ENCODE results near the gene BTBD19.
"Not testable (repeated sequence)": the region's sequence is repeated elsewhere in the genome, so short reads cannot be mapped to it uniquely, and the experiment has no call there.

Gene BTBD19

GRCh38 chr1:44829506-44830384 lies 21.4 kb downstream of the BTBD19 start:
- DNase-seq = no peak

GRCh38 chr1:44830900-44831304 lies 22.6 kb downstream of the BTBD19 start:
- no peak for DNase-seq

GRCh38 chr1:44831516-44831915 lies 23.2 kb downstream of the BTBD19 start:
- DNase-seq = no peak

GRCh38 chr1:44832056-44832705 lies 23.9 kb downstream of the BTBD19 start:
- DNase-seq = no peak

GRCh38 chr1:44834328-44834727 lies 26.0 kb downstream of the BTBD19 start:
- DNase-seq = no peak

GRCh38 chr1:44835738-44836675 lies 27.7 kb downstream of the BTBD19 start:
- peak; percentile 90 for DNase-seq

- not testable (repeated sequence) for DNase-seq
Measured at GRCh38 chr1:44838294-44838693, 30.0 kb downstream of the BTBD19 start.

GRCh38 chr1:44839576-44839975 lies 31.3 kb downstream of the BTBD19 start:
- DNase-seq = no peak

GRCh38 chr1:44842486-44842861 lies 34.2 kb downstream of the BTBD19 start:
- no peak for DNase-seq

GRCh38 chr1:44842862-44843655 lies 34.7 kb downstream of the BTBD19 start, which contains the start of gene PTCH2:
Gene PTCH2, minus strand, starts transcription at chr1:44843253. Its CDS starts 321 bp downstream, at chr1:44842932.
- no peak for DNase-seq

GRCh38 chr1:44846985-44847384 lies 38.7 kb downstream of the BTBD19 start:
- no peak for DNase-seq

- no peak for DNase-seq
Measured at GRCh38 chr1:44847845-44848244, 39.5 kb downstream of the BTBD19 start.

- DNase-seq = no peak
Measured at GRCh38 chr1:44848456-44849181, 40.3 kb downstream of the BTBD19 start.

GRCh38 chr1:44849575-44850132 lies 41.3 kb downstream of the BTBD19 start:
- DNase-seq = no peak

- no peak for DNase-seq
Measured at GRCh38 chr1:44851308-44851707, 43.0 kb downstream of the BTBD19 start.

- no peak for DNase-seq
Measured at GRCh38 chr1:44853201-44853600, 44.9 kb downstream of the BTBD19 start.

GRCh38 chr1:44854970-44855369 lies 46.6 kb downstream of the BTBD19 start:
- no peak for DNase-seq

GRCh38 chr1:44855742-44856141 lies 47.4 kb downstream of the BTBD19 start:
- DNase-seq = no peak

GRCh38 chr1:44857446-44857845 lies 49.1 kb downstream of the BTBD19 start:
- DNase-seq = no peak

GRCh38 chr1:44860331-44860730 lies 52.0 kb downstream of the BTBD19 start:
- no peak for DNase-seq

GRCh38 chr1:44860891-44861425 lies 52.6 kb downstream of the BTBD19 start:
- DNase-seq = no peak
